Measurements from ENCODE around the gene PDAP1. TPM values are rescaled to one million over a fixed set of nuclear protein-coding genes. Genes with fewer than 3 reads are reported as not detected.
A peak's percentile ranks its signal among the peaks of the same experiment; 100 is the strongest.
"Not testable (repeated sequence)": the region's sequence is repeated elsewhere in the genome, so short reads cannot be mapped to it uniquely, and the experiment has no call there.

The PDAP1 gene
- total RNA-seq, 1 experiment from 2014 or later = 147 TPM

GRCh38 chr7:99437946-99438572 lies 29.7 kb upstream of the PDAP1 start:
- TF ChIP-seq SIN3A (IDR thresholded peaks at IDR 0.05; ENCODE audit: borderline replicate concordance, insufficient read depth, low read depth, low read length) = no peak
- TF ChIP-seq POLR2AphosphoS5 (IDR thresholded peaks at IDR 0.05; ENCODE audit: low read depth, low read length) = no peak
- BruUV-seq (replicated peaks) = no TSS peak
- Histone ChIP-seq H3K27me3 (ENCODE audit: control insufficient read depth, insufficient read depth, low read length) (no peaks in the 10 kb centered on the region), H3K9me3 (ENCODE audit: control insufficient read depth, insufficient read depth, low read depth, low read length) (no peaks in the 10 kb centered on the region), H3K27ac (ENCODE audit: low read length) (peak overlapping the region; percentile 94), H3K36me3 (ENCODE audit: control insufficient read depth, insufficient read depth, low read length) (peaks cover 11% of the 10 kb centered on the region; the same call in 1 of the 2 replicates), H3K4me1 (ENCODE audit: control insufficient read depth, insufficient read depth, low read length) (peaks cover 15% of the 10 kb centered on the region), H3K4me3 (ENCODE audit: low read depth in 2 of 2, low read length in 2 of 2) (peak overlapping the region; percentile 93 to 95)
- ChIA-PET CTCF (interaction anchor here (0.7 kb wide), 1 partner anchor 39 kb away, joined by 3 read pairs; no protein-coding TSS in a partner anchor), POLR2A (no interaction called here)
- intact Hi-C loops (cut with micrococcal nuclease; ENCODE audit: unreplicated experiment) (no loop called here), in situ Hi-C loops (cut with HindIII; ENCODE audit: low pct_unique_long_range_greater_than_20kb, low sequenced_read_pairs) (no loop called here)
- peak; percentile 26; the same call in 1 of the 2 replicates for ATAC-seq
- DNase-seq (ENCODE audit: low read depth, low spot score) = no peak

- Histone ChIP-seq H3K27me3 (ENCODE audit: control insufficient read depth, insufficient read depth, low read length) (no peaks in the 10 kb centered on the region), H3K36me3 (ENCODE audit: control insufficient read depth, insufficient read depth, low read length) (peaks cover 17% of the 10 kb centered on the region; the same call in 1 of the 2 replicates), H3K4me3 (ENCODE audit: low read depth in 2 of 2, low read length in 2 of 2) (no peak overlapping the region), H3K4me1 (ENCODE audit: control insufficient read depth, insufficient read depth, low read length) (peaks cover 6% of the 10 kb centered on the region; the same call in 1 of the 2 replicates), H3K9me3 (ENCODE audit: control insufficient read depth, insufficient read depth, low read depth, low read length) (no peaks in the 10 kb centered on the region), H3K27ac (ENCODE audit: low read length) (no peak overlapping the region)
- ChIA-PET CTCF (no interaction called here), POLR2A (no interaction called here)
- intact Hi-C loops (cut with micrococcal nuclease; ENCODE audit: unreplicated experiment) (no loop called here), in situ Hi-C loops (cut with HindIII; ENCODE audit: low pct_unique_long_range_greater_than_20kb, low sequenced_read_pairs) (no loop called here)
- no peak for ATAC-seq
- TF ChIP-seq POLR2AphosphoS5 (IDR thresholded peaks at IDR 0.05; ENCODE audit: low read depth, low read length) = no peak
- TF ChIP-seq SIN3A (IDR thresholded peaks at IDR 0.05; ENCODE audit: borderline replicate concordance, insufficient read depth, low read depth, low read length) = no peak
- TF ChIP-seq CTCF (IDR thresholded peaks at IDR 0.05) = no peak
- no peak for TF ChIP-seq REST (IDR thresholded peaks at IDR 0.05; ENCODE audit: insufficient read depth in 1 of 2, low read depth in 2 of 2, low read length in 1 of 2)
- no peak for TF ChIP-seq TCF7L2 (IDR thresholded peaks at IDR 0.05; ENCODE audit: low read depth, low read length)
- no TSS peak for BruUV-seq (replicated peaks)
- DNase-seq (ENCODE audit: low read depth, low spot score) = no peak
Measured at GRCh38 chr7:99433158-99433557, 24.8 kb upstream of the PDAP1 start.

GRCh38 chr7:99431756-99432540 lies 23.6 kb upstream of the PDAP1 start:
- H3K4me1 ChIP-seq (ENCODE audit: control insufficient read depth, insufficient read depth, low read length); H3K27me3 ChIP-seq (ENCODE audit: control insufficient read depth, insufficient read depth, low read length); H3K9me3 ChIP-seq (ENCODE audit: control insufficient read depth, insufficient read depth, low read depth, low read length); POLR2A ChIA-PET; CTCF ChIA-PET; H3K27ac ChIP-seq (ENCODE audit: low read length); H3K4me3 ChIP-seq (ENCODE audit: low read depth in 2 of 2, low read length in 2 of 2); intact Hi-C loops (cut with micrococcal nuclease; ENCODE audit: unreplicated experiment); ATAC-seq; in situ Hi-C loops (cut with HindIII; ENCODE audit: low pct_unique_long_range_greater_than_20kb, low sequenced_read_pairs); DNase-seq (ENCODE audit: low read depth, low spot score): not testable (repeated sequence)
- H3K36me3 ChIP-seq (ENCODE audit: control insufficient read depth, insufficient read depth, low read length) = peaks cover 17% of the 10 kb centered on the region; the same call in 1 of the 2 replicates
- BruUV-seq (replicated peaks) = TSS peak; percentile 11
